ENCODE measurements around the gene STAG2. TPM values are rescaled to one million over a fixed set of nuclear protein-coding genes. Genes with fewer than 3 reads are reported as not detected.
A peak's percentile ranks its signal among the peaks of the same experiment; 100 is the strongest.

Gene STAG2
- total RNA-seq, 4 donors from 2014 or later, result 39.3 to 65.6 (median 55.5) TPM

- Histone ChIP-seq H3K27me3 (no peaks in the 10 kb centered on the region), H3K36me3 (no peaks in the 10 kb centered on the region), H3K4me3 (no peak overlapping the region), H3K4me1 (peaks cover 4 to 5% of the 10 kb centered on the region in 2 donors), H3K27ac (no peak overlapping the region), H3K9me3 (no peaks in the 10 kb centered on the region)
- intact Hi-C loops (cut with DNase I; ENCODE audit: low total_unique reads), result no loop called here
- DNase-seq (no peak), ATAC-seq (no peak)
- TF ChIP-seq, protein P1, sequence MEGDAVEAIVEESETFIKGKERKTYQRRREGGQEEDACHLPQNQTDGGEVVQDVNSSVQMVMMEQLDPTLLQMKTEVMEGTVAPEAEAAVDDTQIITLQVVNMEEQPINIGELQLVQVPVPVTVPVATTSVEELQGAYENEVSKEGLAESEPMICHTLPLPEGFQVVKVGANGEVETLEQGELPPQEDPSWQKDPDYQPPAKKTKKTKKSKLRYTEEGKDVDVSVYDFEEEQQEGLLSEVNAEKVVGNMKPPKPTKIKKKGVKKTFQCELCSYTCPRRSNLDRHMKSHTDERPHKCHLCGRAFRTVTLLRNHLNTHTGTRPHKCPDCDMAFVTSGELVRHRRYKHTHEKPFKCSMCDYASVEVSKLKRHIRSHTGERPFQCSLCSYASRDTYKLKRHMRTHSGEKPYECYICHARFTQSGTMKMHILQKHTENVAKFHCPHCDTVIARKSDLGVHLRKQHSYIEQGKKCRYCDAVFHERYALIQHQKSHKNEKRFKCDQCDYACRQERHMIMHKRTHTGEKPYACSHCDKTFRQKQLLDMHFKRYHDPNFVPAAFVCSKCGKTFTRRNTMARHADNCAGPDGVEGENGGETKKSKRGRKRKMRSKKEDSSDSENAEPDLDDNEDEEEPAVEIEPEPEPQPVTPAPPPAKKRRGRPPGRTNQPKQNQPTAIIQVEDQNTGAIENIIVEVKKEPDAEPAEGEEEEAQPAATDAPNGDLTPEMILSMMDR (IDR thresholded peaks at IDR 0.05 in 4 of 5, conservative IDR thresholded peaks at IDR 0.05 in 1 of 5), result no peak
- no peak for TF ChIP-seq POLR2A (IDR thresholded peaks at IDR 0.05)
- in situ Hi-C loops (cut with MboI; ENCODE audit: low sequenced_read_pairs in 4 of 4), result no loop called here
Measured at GRCh38 chrX:124010566-124010965, 49.1 kb downstream of the STAG2 start.

DNA sequence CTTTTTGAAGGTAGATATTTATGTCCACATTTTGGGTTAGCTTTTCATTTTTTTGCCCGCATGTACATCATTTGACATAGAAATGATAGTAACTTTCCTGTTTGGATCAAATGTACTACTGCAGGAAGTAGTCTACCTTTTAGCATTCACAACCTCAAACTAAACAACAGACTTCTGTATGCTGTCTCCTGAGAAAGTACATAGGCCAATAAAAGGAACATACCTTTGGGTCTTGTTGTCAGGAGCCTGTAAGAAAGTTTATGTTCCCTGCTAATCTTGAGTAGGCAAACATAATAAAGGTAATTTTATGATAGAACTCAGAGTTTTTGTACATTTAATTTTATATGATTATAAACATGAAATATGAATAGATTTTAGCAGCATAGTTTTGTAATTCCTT is 54.2 kb downstream of the STAG2 start:
- Histone ChIP-seq H3K9me3 (no peaks in the 10 kb centered on the region), H3K36me3 (no peaks in the 10 kb centered on the region), H3K4me1 (peaks cover 7 to 10% of the 10 kb centered on the region in 2 donors), H3K27me3 (no peaks in the 10 kb centered on the region), H3K4me3 (no peak overlapping the region), H3K27ac (no peak overlapping the region)
- no peak for DNase-seq
- intact Hi-C loops (cut with DNase I; ENCODE audit: low total_unique reads) (no loop called here), in situ Hi-C loops (cut with MboI; ENCODE audit: low sequenced_read_pairs in 4 of 4) (no loop called here)
- TF ChIP-seq POLR2A (IDR thresholded peaks at IDR 0.05), result no peak
- TF ChIP-seq, protein P1 (IDR thresholded peaks at IDR 0.05 in 4 of 5, conservative IDR thresholded peaks at IDR 0.05 in 1 of 5), result no peak
- no peak for ATAC-seq

- DNase-seq (no peak), ATAC-seq (no peak)
- Histone ChIP-seq H3K4me1 (peaks cover 7 to 13% of the 10 kb centered on the region in 2 donors), H3K4me3 (no peak overlapping the region), H3K36me3 (no peaks in the 10 kb centered on the region), H3K9me3 (no peaks in the 10 kb centered on the region), H3K27ac (no peak overlapping the region), H3K27me3 (no peaks in the 10 kb centered on the region)
- in situ Hi-C loops (cut with MboI; ENCODE audit: low sequenced_read_pairs in 4 of 4), result no loop called here
- TF ChIP-seq, protein P1 (IDR thresholded peaks at IDR 0.05 in 4 of 5, conservative IDR thresholded peaks at IDR 0.05 in 1 of 5), result no peak
- no peak for TF ChIP-seq POLR2A (IDR thresholded peaks at IDR 0.05)
- intact Hi-C loops (cut with DNase I; ENCODE audit: low total_unique reads), result no loop called here
Measured at GRCh38 chrX:124016825-124017224, 55.3 kb downstream of the STAG2 start.

GRCh38 chrX:124018023-124018422 is 56.5 kb downstream of the STAG2 start:
- Histone ChIP-seq H3K9me3 (no peaks in the 10 kb centered on the region), H3K27me3 (no peaks in the 10 kb centered on the region), H3K4me3 (no peak overlapping the region), H3K27ac (no peak overlapping the region), H3K4me1 (peaks cover 3 to 13% of the 10 kb centered on the region in 2 donors), H3K36me3 (no peaks in the 10 kb centered on the region)
- in situ Hi-C loops (cut with MboI; ENCODE audit: low sequenced_read_pairs in 4 of 4) (no loop called here), intact Hi-C loops (cut with DNase I; ENCODE audit: low total_unique reads) (loop anchor here (1.0 kb wide), 1 partner anchor 58 kb away; no protein-coding TSS in a partner anchor)
- TF ChIP-seq, protein P1 (IDR thresholded peaks at IDR 0.05 in 4 of 5, conservative IDR thresholded peaks at IDR 0.05 in 1 of 5), result no peak
- TF ChIP-seq POLR2A (IDR thresholded peaks at IDR 0.05), result no peak
- ATAC-seq, result no peak
- DNase-seq, result no peak

DNA sequence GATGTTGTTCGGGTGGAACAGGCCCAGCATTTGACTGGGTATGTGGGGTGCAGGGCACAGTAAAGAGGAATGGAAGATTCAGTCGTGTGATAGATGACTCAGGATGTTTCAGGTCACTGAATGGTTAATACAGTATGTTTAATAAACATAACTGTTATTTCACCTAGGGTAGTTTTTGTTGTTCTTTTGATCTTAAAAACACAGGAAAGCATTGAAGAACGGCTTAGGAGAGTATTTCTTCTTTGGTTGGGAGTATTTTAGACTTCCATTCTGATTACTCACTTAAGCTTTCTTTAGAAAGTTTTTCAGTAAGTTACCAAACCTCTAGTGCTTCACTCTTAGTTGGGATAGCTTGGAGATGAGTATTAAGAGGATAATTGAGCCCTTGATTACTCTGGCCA is 62.3 kb downstream of the STAG2 start:
- H3K36me3 ChIP-seq, result peaks cover 0 to 7% of the 10 kb centered on the region in 2 donors
- intact Hi-C loops (cut with DNase I; ENCODE audit: low total_unique reads), result no loop called here
- H3K4me3 ChIP-seq, result no peak overlapping the region
- no peaks in the 10 kb centered on the region for H3K9me3 ChIP-seq
- no peaks in the 10 kb centered on the region for H3K27me3 ChIP-seq
- no peak for TF ChIP-seq POLR2A (IDR thresholded peaks at IDR 0.05)
- TF ChIP-seq, protein P1 (IDR thresholded peaks at IDR 0.05 in 4 of 5, conservative IDR thresholded peaks at IDR 0.05 in 1 of 5), result no peak
- H3K27ac ChIP-seq, result peak overlapping the region; percentile 4 to 57 (median 26)
- no peak for DNase-seq
- H3K4me1 ChIP-seq, result peaks cover 3% of the 10 kb centered on the region in 2 donors
- in situ Hi-C loops (cut with MboI; ENCODE audit: low sequenced_read_pairs in 4 of 4), result no loop called here
- ATAC-seq, result peak in 1 of 2 donors; percentile 42

Measured in gastrocnemius medialis (tissue), 4 donors.